HTERT RPE-1 (cell line): ENCODE data around the gene MCM3AP.

Experiments used
- in situ Hi-C: fragments of 300-500 bp; cut with MboI; formaldehyde crosslinking; loops from 4 replicates; pipeline ENCODE4 v1.14.3; 2020; ENCODE audit warnings: low sequenced_read_pairs

Gene MCM3AP

DNA sequence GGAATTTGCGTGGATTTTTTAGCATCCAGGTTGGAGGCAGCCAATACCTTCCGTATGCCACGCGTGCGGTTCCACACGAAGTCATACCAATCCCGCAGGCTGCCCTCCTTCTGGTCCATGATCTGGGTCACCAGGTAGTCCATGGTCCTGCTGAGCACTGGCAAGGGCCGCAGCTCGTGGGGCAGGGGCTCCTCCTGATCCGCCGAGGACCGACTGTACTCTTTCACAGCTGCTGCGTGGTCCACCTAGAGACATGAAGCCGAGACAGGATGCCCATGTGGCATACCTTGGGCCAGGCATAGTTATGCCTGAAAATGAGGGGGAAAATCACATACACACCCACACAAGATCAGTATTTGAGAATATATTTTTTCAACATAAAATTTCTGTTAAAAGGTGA, 12.1 kb downstream of the MCM3AP start:
- in situ Hi-C loops, result no loop called here

DNA sequence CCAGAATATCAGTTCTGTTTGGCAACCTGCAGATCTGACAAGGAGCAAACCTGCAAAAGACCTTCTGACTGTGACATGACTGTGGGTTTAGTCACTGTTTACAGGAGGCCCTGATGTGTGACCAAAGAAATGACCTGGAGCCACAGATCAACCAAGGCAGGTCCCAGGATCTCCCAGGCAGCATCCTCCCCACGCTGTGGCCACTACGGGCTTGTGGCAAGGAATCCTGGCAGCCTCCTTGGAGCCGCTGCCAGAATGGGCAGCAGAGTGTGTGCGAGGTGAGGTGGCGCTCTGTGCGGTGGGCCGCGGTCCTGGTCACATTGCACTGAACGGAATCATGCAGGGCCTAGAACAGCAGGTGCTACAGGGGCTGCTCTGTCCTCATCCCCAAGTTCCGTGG, 15.9 kb downstream of the MCM3AP start:
- in situ Hi-C loops, result no loop called here

DNA sequence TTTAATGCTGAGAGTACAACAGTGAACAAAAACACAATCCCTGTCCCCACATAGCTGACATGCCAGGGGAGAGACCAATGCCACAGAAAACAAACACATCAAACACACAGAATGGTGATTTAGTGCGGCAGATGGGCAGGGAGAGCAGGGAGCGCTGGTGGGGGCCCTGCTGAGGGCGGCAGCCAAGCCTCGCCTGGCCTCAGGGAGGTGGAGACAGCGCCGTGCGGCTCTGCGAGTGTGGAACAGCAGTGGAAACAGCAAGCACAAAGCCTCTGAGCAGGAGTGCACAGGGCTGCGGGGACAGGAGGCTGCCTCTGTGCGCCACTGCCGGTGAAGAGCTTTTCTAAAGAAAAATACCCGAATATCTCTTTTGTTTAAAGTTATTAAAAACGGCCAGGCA, 17.0 kb downstream of the MCM3AP start:
- in situ Hi-C loops, result no loop called here

DNA sequence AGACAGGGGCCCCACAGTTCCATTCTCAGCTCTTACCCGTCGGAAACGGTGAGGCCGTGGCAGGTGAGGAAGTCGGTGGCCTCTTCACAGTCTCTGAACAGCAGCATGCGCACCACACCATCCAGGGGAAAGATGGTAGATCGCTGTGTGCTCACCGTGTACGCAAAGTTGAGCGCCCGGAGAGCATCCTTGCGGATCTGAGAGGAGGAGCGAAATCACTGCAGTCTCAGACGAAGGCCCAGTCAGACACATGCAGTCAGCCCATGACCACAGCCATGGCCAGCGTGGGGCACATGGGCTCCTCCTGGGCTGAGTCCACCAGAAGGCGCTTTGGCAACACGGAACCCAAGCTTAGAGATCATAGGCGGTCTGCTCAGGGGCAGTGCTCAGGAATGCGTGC, 18.5 kb downstream of the MCM3AP start:
- in situ Hi-C loops, result no loop called here

DNA sequence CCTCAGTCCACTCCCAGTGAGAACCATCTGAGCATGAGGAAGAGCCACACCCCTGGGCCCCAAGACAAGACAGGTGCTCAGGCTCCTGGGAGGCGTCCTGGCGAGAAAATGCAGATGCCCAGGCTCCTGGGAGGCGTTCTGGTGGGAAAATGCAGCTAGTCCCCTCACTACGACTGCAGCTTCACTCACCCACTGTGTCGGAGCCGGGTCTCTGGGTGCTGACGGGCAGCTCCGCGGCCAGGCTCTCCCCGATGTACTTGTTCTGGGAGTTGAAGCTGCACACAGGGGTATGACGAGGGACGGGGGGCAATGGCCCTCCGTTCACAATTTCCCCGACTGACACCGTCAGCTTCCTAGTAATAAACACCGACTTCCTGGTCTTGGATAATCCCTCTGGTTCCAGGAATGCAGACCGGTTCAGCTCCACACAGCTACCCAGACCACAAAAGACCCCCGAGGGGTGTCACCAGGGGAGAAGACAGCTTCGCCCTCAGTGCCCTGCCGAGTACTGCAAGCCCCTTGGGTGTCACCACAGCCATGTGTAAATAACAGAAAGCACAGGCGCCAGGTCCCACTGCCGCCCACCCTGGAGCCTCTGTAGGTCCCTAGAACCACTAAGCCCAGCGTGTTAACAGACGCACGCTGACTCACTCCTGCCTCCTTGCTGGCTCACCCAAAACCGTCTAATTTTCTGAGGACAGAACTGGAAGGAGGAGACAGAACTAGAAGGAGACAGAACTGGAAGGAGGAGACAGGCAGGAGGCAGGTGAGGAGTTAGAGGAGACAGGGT, 19.5 kb downstream of the MCM3AP start:
- in situ Hi-C loops, result no loop called here

DNA sequence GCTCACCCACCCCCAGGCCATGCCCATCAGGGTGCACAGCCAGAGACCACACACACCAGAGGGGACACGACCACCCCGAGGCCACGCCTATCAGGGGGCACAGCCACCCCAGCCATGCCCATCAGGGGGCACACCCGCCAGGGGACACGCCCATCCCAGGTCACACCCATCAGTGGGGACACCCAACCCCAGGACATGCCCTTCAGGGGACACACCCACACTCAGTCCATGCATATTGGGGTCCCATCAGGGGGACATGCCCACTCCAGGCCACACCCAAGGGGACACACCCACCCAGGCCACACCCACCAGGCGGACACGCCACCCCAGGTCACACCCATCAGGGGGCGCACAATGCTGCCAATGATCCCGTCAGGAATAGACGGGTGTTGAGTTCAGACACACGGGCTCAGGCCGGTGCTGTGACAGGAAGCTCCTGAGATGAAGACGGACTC, 20.7 kb downstream of the MCM3AP start:
- in situ Hi-C loops, result no loop called here

DNA sequence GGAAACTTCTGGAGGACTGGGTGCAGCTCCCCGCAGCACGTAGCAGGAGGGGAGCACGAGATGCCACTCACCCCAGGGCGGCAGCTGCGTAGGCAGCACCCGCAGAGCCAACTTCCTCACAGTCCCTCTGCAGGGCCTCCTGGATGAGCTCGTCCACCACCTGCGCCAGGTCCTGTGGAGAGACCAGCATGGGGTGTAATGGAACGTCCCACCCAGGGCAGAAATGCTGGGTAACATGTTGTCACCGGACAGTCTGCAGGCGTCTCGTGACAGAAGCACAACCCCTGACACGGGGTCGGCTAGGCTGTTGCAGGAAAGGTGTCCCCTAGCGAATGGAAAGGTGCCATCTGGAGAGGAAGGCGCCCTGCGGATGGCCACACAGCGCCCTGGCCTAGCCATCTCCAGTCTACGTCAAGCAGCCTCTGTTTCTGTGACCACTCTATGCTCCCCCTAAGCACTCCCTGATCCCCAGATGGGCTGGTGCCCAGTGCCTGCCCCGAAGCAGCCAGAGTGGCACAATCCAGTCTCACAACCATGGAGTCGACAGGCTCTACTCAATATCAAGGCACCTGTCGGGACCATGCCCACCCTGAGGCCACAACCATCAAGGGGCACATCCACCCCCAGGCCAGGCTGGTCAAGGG, 21.2 kb downstream of the MCM3AP start:
- in situ Hi-C loops, result no loop called here

DNA sequence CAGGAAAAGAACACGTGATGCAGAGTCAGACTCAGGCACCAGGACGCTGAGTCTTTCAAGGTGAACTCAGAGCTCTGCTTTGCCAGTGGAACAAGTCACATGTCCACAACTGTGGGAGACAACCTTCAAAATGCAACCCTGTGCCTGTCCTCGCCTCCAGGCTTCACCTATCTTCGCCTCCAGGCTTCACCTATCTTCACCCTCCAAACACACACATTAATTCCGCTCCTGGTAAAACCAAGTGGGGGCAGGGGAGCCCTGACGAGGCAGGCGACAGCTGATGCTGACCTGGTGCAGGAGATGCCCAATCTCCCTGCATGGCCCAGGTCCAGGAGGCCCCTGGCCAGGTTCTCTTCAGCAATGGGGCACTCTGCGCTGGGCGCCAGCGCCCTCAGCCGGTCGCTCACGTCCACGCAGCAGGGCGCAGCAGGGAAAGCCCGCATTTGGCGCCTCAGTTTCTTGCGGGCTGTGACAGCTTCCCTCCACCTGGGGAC, 28.9 kb downstream of the MCM3AP start:
- in situ Hi-C loops, result no loop called here

DNA sequence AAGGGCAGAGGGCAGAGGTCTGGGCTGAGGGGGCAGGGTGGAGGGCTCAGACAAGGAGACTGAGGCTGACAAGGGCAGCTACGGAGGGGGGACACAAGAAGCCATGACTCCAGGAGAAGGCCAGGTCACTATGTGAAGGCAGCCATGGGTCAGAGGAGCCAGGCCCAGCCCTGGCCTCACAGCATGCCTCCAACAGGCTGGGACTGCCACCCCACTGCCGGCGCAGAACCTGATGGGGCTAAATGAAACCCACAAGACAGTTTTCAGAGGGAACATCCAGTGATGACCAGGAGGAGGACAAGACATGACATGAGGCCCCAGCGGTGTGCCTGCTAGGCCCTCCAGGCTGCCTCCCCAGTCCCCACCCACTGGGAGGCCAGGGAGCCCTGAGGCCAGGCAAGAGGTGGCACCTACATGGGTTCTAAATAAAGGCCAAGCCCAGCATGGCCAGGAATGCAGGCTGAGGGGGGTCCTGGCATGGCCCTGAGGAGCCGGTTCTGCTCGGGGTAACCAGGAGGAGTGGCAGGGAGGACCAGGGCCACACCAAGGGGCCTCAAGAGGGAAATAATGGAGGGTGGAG, 29.6 kb downstream of the MCM3AP start:
- in situ Hi-C loops, result no loop called here

DNA sequence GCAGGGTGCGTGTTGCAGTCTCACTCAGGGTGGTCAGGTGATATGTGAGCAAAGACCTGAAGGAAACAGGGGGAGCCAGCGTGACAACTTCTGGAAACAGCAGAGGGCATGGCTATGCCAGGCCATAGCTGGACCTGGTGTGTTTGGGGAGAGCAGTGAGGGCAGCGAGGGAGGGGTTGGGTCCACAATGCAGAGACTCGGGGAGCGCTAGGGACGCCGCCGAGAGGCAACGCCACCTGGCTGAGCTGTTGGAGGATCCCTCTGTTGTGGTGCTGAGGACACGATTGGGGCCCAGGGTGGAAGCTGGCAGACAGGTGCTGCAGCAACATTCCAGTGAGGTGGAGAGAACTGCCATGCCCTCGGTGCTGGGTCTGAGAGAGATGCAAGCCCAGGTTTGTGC, 30.2 kb downstream of the MCM3AP start:
- in situ Hi-C loops, result no loop called here

DNA sequence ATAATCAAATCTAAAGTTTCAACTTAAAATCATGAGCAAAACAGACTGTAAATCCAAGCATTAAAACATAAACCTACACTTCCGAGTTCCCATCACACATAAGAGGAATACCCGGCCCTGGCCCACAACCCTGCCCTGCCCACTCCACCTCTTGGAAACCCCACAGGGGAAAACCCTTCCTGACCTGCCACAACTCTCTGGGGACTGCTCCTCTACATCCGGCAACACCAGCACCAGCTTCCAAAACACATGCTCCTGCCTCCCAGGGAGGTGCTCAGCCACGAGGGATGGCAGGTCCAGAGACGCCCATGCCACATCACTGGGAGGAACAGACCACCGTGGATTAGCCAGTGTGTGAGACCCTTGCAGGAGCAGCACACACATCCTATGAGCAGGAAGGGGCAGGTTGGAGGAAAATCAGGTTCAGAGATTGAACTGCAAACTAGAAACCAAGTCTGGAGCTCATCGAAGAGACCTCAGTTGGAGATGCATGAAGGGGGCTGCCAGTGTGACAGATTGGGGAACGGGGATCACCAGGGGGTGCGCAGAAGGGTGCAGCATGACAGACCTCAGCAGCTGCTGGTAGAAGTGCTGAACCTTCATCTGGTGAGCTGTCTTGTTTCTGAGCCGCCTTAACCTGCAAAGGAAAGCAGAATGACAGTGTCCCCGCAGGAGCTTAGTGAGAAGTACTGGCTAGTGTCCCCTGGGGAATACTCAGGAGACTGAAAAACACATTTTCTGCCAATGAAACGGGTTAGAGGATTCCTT, 31.0 kb downstream of the MCM3AP start:
- in situ Hi-C loops, result no loop called here

DNA sequence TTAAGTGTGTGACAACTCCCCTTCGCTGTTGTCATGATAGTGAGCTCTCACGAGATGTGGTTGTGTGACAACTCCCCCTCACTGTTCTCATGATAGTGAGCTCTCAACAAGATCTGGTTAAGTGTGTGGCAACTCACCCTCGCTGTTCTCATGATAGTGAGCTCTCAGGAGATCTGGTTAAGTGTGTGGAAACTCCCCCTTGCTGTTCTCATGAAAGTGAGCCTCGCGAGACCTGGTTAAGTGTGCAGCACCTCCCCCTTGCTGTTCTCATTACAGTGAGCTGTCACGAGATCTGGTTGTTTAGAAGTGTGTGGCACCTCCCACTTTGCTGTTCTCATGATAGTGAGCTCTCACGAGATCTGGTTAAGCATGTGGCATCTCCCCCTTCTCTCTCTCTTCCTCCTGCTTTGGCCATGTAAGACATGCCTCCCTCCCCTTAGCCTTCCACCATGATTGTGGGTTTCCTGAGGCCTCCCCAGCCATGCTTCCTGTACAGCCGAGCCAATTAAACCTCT, 31.7 kb downstream of the MCM3AP start:
- in situ Hi-C loops, result no loop called here

DNA sequence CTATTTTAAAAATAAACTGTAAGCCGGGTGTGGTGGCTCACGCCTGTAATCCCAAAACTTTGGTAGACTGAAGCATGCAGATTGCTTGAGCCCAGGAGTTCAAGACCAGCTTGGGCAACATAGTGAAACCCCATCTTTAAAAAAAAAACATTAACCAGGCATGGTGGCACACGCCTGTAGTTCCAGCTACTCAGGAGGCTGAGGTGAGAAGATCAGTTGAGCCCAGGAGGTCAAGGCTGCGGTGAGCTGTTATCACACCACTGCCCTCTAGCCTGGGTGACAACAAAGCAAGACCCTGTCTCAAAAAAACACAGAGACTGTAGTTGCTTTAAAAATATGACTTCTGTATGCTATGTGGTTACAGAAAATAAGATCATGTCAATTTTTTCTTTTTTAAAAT, 32.6 kb downstream of the MCM3AP start:
- in situ Hi-C loops, result no loop called here

DNA sequence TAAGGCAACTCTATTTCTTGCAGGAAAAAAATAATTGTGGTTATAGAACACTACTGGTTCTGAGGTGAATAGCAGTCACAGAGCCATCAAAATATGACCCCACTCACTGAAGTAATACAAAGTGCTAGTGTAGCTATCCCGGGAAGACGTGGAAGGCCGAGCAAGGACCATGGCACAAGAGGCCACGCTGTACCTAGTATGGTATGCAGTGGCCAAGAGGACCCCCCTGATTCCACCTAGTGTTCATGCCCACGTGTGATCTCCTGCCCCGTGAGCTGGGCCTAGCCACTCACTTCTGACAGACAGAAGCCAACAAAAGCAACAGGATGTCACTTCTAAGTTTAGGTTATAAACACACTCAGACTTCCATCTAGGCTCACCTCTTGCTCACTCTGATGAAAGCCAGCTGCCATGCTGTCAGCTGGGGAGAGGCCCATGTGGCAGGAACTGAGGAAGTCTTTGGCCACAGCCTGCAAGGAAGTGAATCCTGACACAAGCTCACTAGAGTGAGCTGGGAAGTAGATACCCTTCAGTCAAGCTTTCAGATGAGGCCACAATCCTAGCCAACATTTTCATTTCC, 35.2 kb downstream of the MCM3AP start:
- in situ Hi-C loops, result no loop called here

DNA sequence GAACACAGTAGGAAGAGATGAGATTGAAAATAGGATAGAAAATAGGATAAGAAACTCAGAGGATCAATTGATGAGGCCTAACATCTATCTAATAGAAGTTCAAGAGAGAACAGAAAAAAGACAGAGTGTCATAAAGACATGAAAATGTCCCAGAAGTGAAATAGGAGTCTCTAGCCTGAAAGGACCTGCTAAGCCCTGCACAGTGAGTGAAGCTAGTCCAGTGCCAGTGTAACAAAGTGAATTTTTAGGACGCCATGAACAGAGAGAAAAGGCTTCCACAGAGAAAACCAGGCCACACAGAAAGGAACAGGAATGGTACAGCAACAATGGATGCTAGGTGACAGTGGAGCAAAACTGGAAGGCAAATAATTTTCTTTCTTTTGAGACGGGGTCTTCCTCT, 36.6 kb downstream of the MCM3AP start:
- in situ Hi-C loops, result no loop called here

DNA sequence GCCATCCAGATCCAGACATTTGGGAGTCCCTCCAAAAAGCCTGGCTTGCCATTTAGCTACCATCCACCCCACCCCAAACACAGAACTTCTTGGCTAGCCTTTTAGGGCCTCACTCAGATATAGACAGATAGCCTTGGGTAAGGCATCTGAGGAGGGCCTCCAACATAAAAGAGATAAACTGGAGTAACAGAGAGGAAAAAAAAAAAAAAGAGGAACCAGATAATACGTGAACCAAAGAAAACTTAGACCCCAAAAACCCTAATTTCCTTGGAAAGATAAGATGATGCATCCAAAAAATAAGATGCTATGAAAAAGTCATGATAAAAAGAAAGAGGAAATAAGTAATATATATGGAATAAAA, 37.0 kb downstream of the MCM3AP start:
- in situ Hi-C loops, result no loop called here

DNA sequence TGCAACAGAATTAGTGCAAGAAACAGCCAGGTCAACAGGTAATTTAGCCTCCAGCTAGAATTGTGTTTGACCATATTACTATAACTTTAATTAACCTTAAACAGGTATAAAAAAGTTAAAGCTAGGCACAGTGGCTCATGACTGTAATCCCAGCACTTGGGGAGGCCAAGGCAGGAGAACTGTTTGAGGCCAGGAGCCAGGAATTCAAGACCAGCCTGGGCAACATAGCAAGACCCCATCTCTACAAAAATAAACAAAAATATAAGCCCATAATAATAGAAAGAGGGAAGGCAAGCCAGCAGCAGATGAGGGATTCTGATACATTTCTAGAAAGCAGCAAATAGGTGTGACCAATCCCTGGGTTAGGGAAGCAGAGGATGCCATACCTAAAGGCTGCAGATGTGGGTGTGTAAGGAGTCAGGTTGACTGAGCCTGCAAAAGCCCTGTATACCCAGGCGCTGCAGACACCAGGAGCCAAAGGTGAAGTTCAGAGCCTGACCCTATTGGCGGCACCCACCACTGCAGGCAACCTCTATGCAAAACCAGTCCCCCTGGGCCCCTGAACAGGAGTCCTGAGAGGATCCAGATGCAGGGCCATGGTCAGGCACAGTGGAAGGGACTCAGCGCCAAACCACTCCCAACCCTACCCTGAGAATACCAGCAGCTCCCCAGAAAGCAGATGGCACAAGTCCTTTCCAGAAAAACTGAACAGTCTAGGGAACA, 37.6 kb downstream of the MCM3AP start:
- in situ Hi-C loops, result no loop called here

DNA sequence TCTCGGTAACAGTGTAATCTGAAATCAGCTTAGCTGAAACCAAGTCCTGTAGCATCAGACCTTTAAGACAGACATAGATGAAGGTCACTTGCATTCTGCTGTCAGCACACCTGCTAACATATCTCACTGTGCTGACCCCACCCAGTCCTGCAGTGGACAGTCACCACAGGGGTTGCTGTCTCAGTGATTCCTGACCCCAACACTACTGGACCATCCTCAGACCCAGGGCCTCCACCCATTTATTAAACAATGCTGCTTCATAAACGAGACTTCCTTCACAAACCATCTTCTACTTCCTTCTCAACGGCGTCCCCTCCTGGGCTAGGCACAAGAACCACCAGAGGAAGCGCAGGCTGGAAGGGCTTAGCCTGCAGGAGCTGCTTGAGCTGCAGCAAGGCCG, 39.1 kb downstream of the MCM3AP start:
- in situ Hi-C loops, result no loop called here

DNA sequence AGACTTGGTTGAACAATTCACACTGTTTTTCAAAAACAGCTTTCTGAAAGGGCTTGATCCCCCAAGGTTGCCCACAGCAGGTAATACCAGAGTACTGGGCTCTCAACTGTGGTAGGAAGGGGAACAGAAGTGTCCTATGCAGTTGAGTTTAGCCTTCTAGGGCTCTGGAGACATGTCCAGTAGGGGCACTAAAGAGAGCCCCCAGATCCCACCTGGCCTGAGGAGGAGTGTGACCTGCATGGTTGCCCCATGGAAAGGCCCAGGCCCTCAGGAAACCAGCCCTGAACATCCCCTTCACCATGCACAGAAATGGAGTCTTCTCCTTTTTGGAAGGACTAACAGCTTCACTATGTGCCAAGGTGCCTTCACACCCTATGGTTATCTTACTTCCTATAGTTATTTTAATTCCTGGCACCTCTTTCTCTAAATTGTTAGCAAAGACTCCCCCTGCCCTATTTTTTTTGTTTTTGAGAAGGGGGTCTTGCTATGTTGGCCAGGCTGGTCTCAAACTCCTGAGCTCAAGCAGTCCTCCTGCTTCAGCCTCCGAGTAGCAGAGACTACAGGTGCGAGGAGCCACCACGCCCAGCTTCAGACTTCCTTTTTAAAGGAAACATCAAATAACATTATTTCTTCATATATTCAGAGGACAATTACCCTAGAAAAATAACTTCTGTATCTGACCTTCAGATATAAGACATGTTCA, 40.0 kb downstream of the MCM3AP start:
- in situ Hi-C loops, result no loop called here

DNA sequence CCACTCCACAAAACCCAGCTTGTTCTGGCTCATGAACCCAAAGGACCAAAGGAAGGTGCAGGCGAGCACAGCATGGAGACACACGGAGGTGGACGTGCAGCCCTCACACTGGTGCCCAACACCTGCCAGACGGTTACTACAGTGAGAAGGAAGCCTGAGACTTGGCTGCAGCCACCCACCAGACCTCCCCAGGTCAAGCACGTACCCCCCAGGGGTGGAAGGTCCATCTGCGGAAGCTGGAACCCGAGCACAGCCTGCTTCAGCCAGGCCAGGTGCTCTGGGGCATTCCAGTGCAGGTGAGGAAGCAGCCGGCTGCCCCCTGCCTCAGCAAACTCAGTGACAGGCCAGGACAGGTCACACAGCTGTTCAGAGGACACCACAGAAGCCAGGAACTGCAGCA, 40.8 kb downstream of the MCM3AP start:
- in situ Hi-C loops, result no loop called here
